Neutrophil (primary cell): Measurements from ENCODE around the gene SDC1.
"Not testable (repeated sequence)": the region's sequence is repeated elsewhere in the genome, so short reads cannot be mapped to it uniquely, and the experiment has no call there.

ENCODE experiments used
- H3K27ac ChIP-seq: fragments of 200-600 bp; sonication (generic); 2 replicates; pipeline ENCODE4 v1.5.1; 2016; ENCODE audit warnings: mild to moderate bottlenecking, moderate library complexity
- H3K27me3 ChIP-seq: fragments of 200-600 bp; sonication (generic); 2 replicates; pipeline ENCODE4 v1.6.0; 2016; ENCODE audit warnings: mild to moderate bottlenecking
- H3K36me3 ChIP-seq: fragments of 200-600 bp; sonication (generic); 2 replicates; pipeline ENCODE4 v1.5.1; 2017
- H3K4me1 ChIP-seq, 2 experiments: fragments of 200-600 bp in 1 of 2; sonication (generic) in 1 of 2; 1 replicate in 1 of 2; 2 replicates in 1 of 2; pipeline versions ENCODE4 v1.5.1 to v1.6.1; 2013 to 2016; ENCODE audit warnings: low read depth in 1 of 2, low read length in 1 of 2, mild to moderate bottlenecking in 1 of 2, moderate library complexity in 1 of 2; ENCODE audit not compliant: control insufficient read depth in 1 of 2, insufficient read depth in 1 of 2
- H3K4me3 ChIP-seq, 2 experiments: fragments of 200-600 bp in 1 of 2; sonication (generic) in 1 of 2; 1 replicate in 1 of 2; 2 replicates in 1 of 2; pipeline ENCODE4 v1.5.1; 2013 to 2016; ENCODE audit warnings: low read depth in 1 of 2, low read length in 1 of 2, mild to moderate bottlenecking in 1 of 2, moderate library complexity in 1 of 2
- H3K9me3 ChIP-seq: fragments of 200-600 bp; sonication (generic); 2 replicates; pipeline ENCODE4 v1.5.1; 2016
- CTCF ChIP-seq: fragments of 200-600 bp; sonication (generic); IDR thresholded peaks from 2 replicates; pipeline ENCODE4 v1.5.1; 2016; ENCODE audit warnings: antibody characterized with exemption

The SDC1 gene

GRCh38 chr2:20196053-20196656 lies 28.8 kb downstream of the SDC1 start:
- Histone ChIP-seq H3K27ac (no peak overlapping the region), H3K27me3 (no peaks in the 10 kb centered on the region), H3K9me3 (no peaks in the 10 kb centered on the region), H3K36me3 (no peaks in the 10 kb centered on the region), H3K4me1 (no peaks in the 10 kb centered on the region), H3K4me3 (no peak overlapping the region)
- TF ChIP-seq CTCF, result no peak

GRCh38 chr2:20195431-20196033 lies 29.4 kb downstream of the SDC1 start:
- Histone ChIP-seq H3K9me3 (no peaks in the 10 kb centered on the region), H3K36me3 (no peaks in the 10 kb centered on the region)

GRCh38 chr2:20195016-20195411 lies 29.9 kb downstream of the SDC1 start:
- not testable (repeated sequence) for H3K36me3 ChIP-seq, H3K27me3 ChIP-seq, H3K9me3 ChIP-seq, H3K4me3 ChIP-seq, H3K4me1 ChIP-seq, H3K27ac ChIP-seq

More at GRCh38 chr2:20195431-20196033, 29.4 kb downstream of the SDC1 start:
- no peak for TF ChIP-seq CTCF
- H3K27me3 ChIP-seq, result no peaks in the 10 kb centered on the region
- H3K27ac ChIP-seq, result no peak overlapping the region
- H3K4me3 ChIP-seq, result no peak overlapping the region
- H3K4me1 ChIP-seq, result no peaks in the 10 kb centered on the region

GRCh38 chr2:20194097-20195015 lies 30.6 kb downstream of the SDC1 start:
- no peaks in the 10 kb centered on the region for H3K27me3 ChIP-seq
- no peak overlapping the region for H3K4me3 ChIP-seq
- H3K9me3 ChIP-seq, result no peaks in the 10 kb centered on the region
- H3K27ac ChIP-seq, result no peak overlapping the region
- no peak for TF ChIP-seq CTCF
- no peaks in the 10 kb centered on the region for H3K36me3 ChIP-seq
- no peaks in the 10 kb centered on the region for H3K4me1 ChIP-seq

- H3K4me3 ChIP-seq, result no peak overlapping the region
- no peak for TF ChIP-seq CTCF
- H3K27ac ChIP-seq, result no peak overlapping the region
- H3K4me1 ChIP-seq, result no peaks in the 10 kb centered on the region
- H3K9me3 ChIP-seq, result no peaks in the 10 kb centered on the region
- no peaks in the 10 kb centered on the region for H3K36me3 ChIP-seq
- no peaks in the 10 kb centered on the region for H3K27me3 ChIP-seq
These were observed 31.7 kb downstream of the SDC1 start for GRCh38 chr2:20193185-20193584.

GRCh38 chr2:20192781-20193180 lies 32.1 kb downstream of the SDC1 start:
- Histone ChIP-seq H3K27me3 (no peaks in the 10 kb centered on the region), H3K9me3 (no peaks in the 10 kb centered on the region), H3K36me3 (no peaks in the 10 kb centered on the region), H3K4me3 (no peak overlapping the region), H3K4me1 (no peaks in the 10 kb centered on the region), H3K27ac (no peak overlapping the region)
- TF ChIP-seq CTCF, result no peak
